HFFc6 (cell line): ENCODE measurements around the gene IP6K2. TPM values are rescaled to one million over a fixed set of nuclear protein-coding genes. Genes with fewer than 3 reads are reported as not detected.

Experiments
- DNase-seq: peaks from one replicate; pipeline ENCODE4 v3.0.0-alpha.2; 2018
- H3K27ac Mint-ChIP-seq: 2 replicates; pipeline ENCODE4 v1.8.0; 2020; ENCODE audit warnings: mild to moderate bottlenecking, mixed read lengths
- H3K27me3 Mint-ChIP-seq: 2 replicates; pipeline ENCODE4 v1.8.0; 2021; ENCODE audit warnings: mild to moderate bottlenecking, moderate library complexity, mixed read lengths; ENCODE audit not compliant: insufficient read depth
- H3K36me3 Mint-ChIP-seq: 2 replicates; pipeline ENCODE4 v1.8.0; 2021; ENCODE audit warnings: low read depth, mixed read lengths
- H3K4me1 Mint-ChIP-seq: 2 replicates; pipeline ENCODE4 v1.8.0; 2020; ENCODE audit warnings: low read depth, mixed read lengths
- H3K4me3 Mint-ChIP-seq: 2 replicates; pipeline ENCODE4 v1.8.0; 2020; ENCODE audit warnings: mild to moderate bottlenecking, moderate library complexity, mixed read lengths
- H3K9me3 Mint-ChIP-seq: 2 replicates; pipeline ENCODE4 v1.8.0; 2020; ENCODE audit warnings: mild to moderate bottlenecking, mixed read lengths
- CTCF ChIP-seq: fragments of 200-600 bp; sonication (generic); IDR thresholded peaks from 2 replicates; pipeline ENCODE4 v1.5.0; 2021; ENCODE audit warnings: antibody characterized with exemption, mild to moderate bottlenecking
- total RNA-seq, 6 experiments: library from RNA; stranded (reverse); fragmentation: NEBNext Ultra II Directional; extraction: Animal tissue kit (Norgen Biotek cat#: 25700); gene quantifications; 2 replicates in 1 of 6; 3 replicates in 5 of 6; pipeline ENCODE4 v1.2.3, GENCODE V29; 2021

IP6K2 gene
- total RNA-seq, 6 experiments from 2014 or later, result 47.4 to 64.6 (median 53.0) TPM

DNA sequence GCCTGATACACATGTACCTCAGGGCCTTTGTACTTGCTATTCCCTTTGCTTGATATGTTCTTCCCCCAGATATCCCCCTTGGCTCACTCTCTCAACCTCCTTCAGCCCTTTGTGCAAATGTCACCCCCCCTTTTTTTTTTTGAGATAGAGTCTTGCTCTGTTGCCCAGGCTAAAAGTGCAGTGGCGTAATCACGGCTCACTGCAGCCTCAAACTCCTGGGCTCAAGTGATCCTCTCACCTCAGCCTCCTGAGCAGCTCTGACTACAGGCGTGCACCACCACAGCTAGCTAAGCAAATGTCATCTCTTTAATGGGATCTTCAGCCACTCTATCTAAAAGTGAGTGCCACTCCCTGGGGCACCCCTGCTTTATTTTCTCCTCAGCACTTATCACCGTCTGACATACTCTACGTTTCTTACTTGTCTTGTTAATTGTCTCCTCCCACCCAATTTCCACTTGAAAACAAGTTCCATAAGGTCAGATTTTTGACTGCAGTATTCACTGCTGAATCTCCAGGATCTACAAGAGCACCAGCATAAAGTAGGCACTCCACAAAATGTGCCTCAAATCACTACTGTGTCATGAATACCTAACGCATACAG is 14.6 kb downstream of the IP6K2 start:
- peaks cover 31% of the 10 kb centered on the region for H3K36me3 Mint-ChIP-seq
- no peak overlapping the region; the same call in 1 of the 2 replicates for H3K27ac Mint-ChIP-seq
- no peak overlapping the region for H3K4me3 Mint-ChIP-seq
- no peaks in the 10 kb centered on the region for H3K9me3 Mint-ChIP-seq
- no peak for TF ChIP-seq CTCF
- no peak for DNase-seq
- H3K27me3 Mint-ChIP-seq, result no peaks in the 10 kb centered on the region
- H3K4me1 Mint-ChIP-seq, result peaks cover 27% of the 10 kb centered on the region

- Mint-ChIP-seq H3K27me3 (no peaks in the 10 kb centered on the region), H3K36me3 (peaks cover 32% of the 10 kb centered on the region), H3K9me3 (no peaks in the 10 kb centered on the region), H3K27ac (no peak overlapping the region), H3K4me3 (no peak overlapping the region), H3K4me1 (peaks cover 35% of the 10 kb centered on the region)
- DNase-seq, result no peak
- TF ChIP-seq CTCF, result no peak
Observed at GRCh38 chr3:48700731-48701405, 16.2 kb downstream of the IP6K2 start.

DNA sequence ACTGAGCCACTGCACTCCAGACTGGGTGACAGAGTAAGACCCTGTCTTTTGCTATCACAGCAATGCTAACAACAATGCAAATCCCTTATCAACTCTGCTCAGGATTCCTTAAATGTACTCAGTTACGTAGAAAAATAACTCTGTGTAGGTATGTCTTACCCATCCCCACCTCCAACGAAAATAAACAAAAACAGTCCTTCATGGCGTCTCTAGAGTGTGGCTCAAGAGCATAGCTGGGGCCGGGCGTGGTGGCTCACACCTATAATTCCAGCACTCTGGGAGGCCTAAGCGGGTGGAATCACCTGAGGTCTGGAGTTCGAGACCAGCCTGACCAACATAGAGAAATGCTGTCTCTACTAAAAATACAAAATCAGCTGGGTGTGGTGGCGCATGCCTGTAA is 18.1 kb downstream of the IP6K2 start:
- TF ChIP-seq CTCF, result no peak
- DNase-seq, result no peak
- peaks cover 4% of the 10 kb centered on the region; the same call in 1 of the 2 replicates for H3K27me3 Mint-ChIP-seq
- no peak overlapping the region for H3K4me3 Mint-ChIP-seq
- peaks cover 33% of the 10 kb centered on the region for H3K36me3 Mint-ChIP-seq
- no peak overlapping the region for H3K27ac Mint-ChIP-seq
- peaks cover 49% of the 10 kb centered on the region for H3K4me1 Mint-ChIP-seq
- no peaks in the 10 kb centered on the region for H3K9me3 Mint-ChIP-seq

- no peak overlapping the region for H3K27ac Mint-ChIP-seq
- H3K4me3 Mint-ChIP-seq, result no peak overlapping the region
- no peak for TF ChIP-seq CTCF
- H3K36me3 Mint-ChIP-seq, result peaks cover 36% of the 10 kb centered on the region
- DNase-seq, result no peak
- H3K4me1 Mint-ChIP-seq, result peaks cover 58% of the 10 kb centered on the region
- H3K27me3 Mint-ChIP-seq, result peaks cover 4% of the 10 kb centered on the region; the same call in 1 of the 2 replicates
- no peaks in the 10 kb centered on the region for H3K9me3 Mint-ChIP-seq
Observed at GRCh38 chr3:48697952-48698351, 19.1 kb downstream of the IP6K2 start.

DNA sequence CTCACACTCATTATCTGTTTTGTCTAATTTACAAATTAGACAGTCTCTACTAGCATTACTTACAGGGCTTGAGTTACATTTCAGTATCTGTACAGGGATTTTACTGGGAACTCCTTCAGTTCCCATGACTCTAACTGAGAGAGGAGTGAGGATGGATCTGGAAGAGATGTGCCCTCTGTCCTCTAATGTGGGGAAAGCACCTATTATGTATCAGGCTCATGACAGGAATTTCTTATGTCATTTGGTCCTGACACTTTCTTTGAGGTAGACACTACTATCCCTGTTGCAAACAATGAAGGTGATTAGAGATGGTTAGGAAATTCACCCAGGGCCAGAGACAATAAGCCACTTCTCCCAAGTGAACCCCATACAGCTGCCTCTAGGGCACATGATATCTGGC is 20.4 kb downstream of the IP6K2 start:
- H3K36me3 Mint-ChIP-seq, result peaks cover 32% of the 10 kb centered on the region
- no peak for DNase-seq
- no peak for TF ChIP-seq CTCF
- H3K27ac Mint-ChIP-seq, result peak overlapping the region; percentile 59
- H3K4me1 Mint-ChIP-seq, result peaks cover 56% of the 10 kb centered on the region
- 0 out of 2 replicates have a peak overlapping the region, but pooled peaks have one; percentile 3 for H3K4me3 Mint-ChIP-seq
- no peaks in the 10 kb centered on the region for H3K9me3 Mint-ChIP-seq
- H3K27me3 Mint-ChIP-seq, result peaks cover 4% of the 10 kb centered on the region; the same call in 1 of the 2 replicates
